ENCODE measurements around the gene PRTFDC1.

DNA sequence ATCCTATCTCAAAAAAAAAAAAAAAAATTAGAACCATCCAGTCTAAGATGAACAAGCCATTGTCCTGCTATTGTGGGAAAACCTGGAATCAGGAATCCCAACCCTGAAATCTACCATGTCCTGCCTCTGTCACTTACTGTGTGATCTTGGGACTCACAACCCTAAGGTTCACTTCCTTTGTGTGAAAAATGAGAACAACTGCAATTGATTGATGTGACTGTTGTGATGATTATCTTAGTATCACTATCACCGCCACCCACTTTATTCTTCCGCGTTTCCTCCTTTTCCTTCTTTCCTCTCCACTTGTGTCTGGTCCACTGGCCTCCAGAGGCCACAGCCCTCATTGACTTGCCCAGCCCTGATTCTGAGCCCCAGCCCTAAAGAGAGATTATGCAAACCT, 12.6 kb upstream of the PRTFDC1 start:
- TF ChIP-seq CTCF (IDR thresholded peaks at IDR 0.05 in 2 of 3, conservative IDR thresholded peaks at IDR 0.05 in 1 of 3; ENCODE audit: borderline replicate concordance in 1 of 3, insufficient read depth in 1 of 3, low read depth in 2 of 3, low read length in 2 of 3) (no peak), JUND (IDR thresholded peaks at IDR 0.05) (no peak), EZH2 (IDR thresholded peaks at IDR 0.05) (no peak), RAD21 (IDR thresholded peaks at IDR 0.05; ENCODE audit: low read depth) (no peak)

Measured in HCT116 (cell line).